ENCODE measurements around the gene SCNN1A. TPM values are rescaled to one million over a fixed set of nuclear protein-coding genes. Genes with fewer than 3 reads are reported as not detected.

SCNN1A gene
- total and polyA plus RNA-seq, 2 of the 13 experiments (the other 11 are each of a cell fraction or from before 2014, with no cell fraction given), result 1.5 to 14.6 TPM

DNA sequence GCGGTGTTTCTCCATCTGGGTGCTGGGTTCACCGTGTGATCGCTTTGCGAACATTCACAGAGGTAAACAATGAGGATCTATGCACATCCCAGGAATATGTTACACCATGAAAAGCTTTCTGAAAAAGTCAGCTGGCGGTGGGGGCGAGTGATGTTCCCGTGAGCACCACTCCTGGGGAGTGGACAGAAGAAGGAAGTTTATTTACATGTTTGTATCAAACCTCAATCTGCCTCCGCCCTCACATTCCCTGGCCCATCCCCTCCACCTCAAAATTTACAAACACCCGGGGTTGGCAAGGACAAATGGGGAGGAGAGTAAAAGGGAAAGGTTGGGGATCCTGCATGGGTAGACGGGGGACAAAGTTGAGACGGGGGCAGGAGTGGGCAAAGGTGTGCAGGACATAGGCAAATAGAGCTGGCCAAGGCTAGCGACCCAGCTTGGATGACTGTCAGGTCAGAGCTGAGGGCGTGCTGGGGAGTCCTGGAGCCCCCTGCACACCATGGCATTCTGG, 40.4 kb downstream of the SCNN1A start (continued):
- TF ChIP-seq, protein P1, sequence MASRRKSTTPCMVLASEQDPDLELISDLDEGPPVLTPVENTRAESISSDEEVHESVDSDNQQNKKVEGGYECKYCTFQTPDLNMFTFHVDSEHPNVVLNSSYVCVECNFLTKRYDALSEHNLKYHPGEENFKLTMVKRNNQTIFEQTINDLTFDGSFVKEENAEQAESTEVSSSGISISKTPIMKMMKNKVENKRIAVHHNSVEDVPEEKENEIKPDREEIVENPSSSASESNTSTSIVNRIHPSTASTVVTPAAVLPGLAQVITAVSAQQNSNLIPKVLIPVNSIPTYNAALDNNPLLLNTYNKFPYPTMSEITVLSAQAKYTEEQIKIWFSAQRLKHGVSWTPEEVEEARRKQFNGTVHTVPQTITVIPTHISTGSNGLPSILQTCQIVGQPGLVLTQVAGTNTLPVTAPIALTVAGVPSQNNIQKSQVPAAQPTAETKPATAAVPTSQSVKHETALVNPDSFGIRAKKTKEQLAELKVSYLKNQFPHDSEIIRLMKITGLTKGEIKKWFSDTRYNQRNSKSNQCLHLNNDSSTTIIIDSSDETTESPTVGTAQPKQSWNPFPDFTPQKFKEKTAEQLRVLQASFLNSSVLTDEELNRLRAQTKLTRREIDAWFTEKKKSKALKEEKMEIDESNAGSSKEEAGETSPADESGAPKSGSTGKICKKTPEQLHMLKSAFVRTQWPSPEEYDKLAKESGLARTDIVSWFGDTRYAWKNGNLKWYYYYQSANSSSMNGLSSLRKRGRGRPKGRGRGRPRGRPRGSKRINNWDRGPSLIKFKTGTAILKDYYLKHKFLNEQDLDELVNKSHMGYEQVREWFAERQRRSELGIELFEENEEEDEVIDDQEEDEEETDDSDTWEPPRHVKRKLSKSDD (CRISPR knock-in tag; IDR thresholded peaks at IDR 0.05; ENCODE audit: low read depth), result 0 out of 2 replicates have a peak, but pooled peaks have one; percentile 60
- TF ChIP-seq SPEN (CRISPR knock-in tag; IDR thresholded peaks at IDR 0.05; ENCODE audit: low read depth) (0 out of 2 replicates have a peak, but pooled peaks have one; percentile 11), KLF9 (CRISPR knock-in tag; IDR thresholded peaks at IDR 0.05; ENCODE audit: low read depth) (no peak), TAF15 (IDR thresholded peaks at IDR 0.05; ENCODE audit: low read depth, low read length, poor library complexity, severe bottlenecking) (no peak), ZFP36L1 (CRISPR knock-in tag; IDR thresholded peaks at IDR 0.05) (0 out of 2 replicates have a peak, but pooled peaks have one; percentile 43), ZNF558 (CRISPR knock-in tag; IDR thresholded peaks at IDR 0.05; ENCODE audit: borderline replicate concordance) (no peak), AGO2 (optimal IDR thresholded peaks at IDR 0.05; ENCODE audit: low read depth, low read length) (peak; percentile 8), ZNF792 (CRISPR knock-in tag; IDR thresholded peaks at IDR 0.05) (no peak), CCDC6 (CRISPR knock-in tag; IDR thresholded peaks at IDR 0.05) (peak; percentile 41; the same call in 1 of the 2 replicates), NFIB (CRISPR knock-in tag; IDR thresholded peaks at IDR 0.05; ENCODE audit: borderline replicate concordance) (no peak), FOSL2 (CRISPR knock-in tag; IDR thresholded peaks at IDR 0.05) (0 out of 2 replicates have a peak, but pooled peaks have one; percentile 4), ZSCAN30 (CRISPR knock-in tag; IDR thresholded peaks at IDR 0.05) (no peak), SAFB2 (CRISPR knock-in tag; IDR thresholded peaks at IDR 0.05; ENCODE audit: borderline replicate concordance, low read depth) (0 out of 2 replicates have a peak, but pooled peaks have one; percentile 29)
- TF ChIP-seq, protein P2, sequence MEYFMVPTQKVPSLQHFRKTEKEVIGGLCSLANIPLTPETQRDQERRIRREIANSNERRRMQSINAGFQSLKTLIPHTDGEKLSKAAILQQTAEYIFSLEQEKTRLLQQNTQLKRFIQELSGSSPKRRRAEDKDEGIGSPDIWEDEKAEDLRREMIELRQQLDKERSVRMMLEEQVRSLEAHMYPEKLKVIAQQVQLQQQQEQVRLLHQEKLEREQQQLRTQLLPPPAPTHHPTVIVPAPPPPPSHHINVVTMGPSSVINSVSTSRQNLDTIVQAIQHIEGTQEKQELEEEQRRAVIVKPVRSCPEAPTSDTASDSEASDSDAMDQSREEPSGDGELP (IDR thresholded peaks at IDR 0.05; ENCODE audit: borderline replicate concordance, low read depth), result peak; percentile 41; the same call in 1 of the 2 replicates
- TF ChIP-seq, protein P3, sequence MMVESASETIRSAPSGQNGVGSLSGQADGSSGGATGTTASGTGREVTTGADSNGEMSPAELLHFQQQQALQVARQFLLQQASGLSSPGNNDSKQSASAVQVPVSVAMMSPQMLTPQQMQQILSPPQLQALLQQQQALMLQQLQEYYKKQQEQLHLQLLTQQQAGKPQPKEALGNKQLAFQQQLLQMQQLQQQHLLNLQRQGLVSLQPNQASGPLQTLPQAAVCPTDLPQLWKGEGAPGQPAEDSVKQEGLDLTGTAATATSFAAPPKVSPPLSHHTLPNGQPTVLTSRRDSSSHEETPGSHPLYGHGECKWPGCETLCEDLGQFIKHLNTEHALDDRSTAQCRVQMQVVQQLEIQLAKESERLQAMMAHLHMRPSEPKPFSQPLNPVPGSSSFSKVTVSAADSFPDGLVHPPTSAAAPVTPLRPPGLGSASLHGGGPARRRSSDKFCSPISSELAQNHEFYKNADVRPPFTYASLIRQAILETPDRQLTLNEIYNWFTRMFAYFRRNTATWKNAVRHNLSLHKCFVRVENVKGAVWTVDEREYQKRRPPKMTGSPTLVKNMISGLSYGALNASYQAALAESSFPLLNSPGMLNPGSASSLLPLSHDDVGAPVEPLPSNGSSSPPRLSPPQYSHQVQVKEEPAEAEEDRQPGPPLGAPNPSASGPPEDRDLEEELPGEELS (CRISPR knock-in tag; IDR thresholded peaks at IDR 0.05), result peak; percentile 31; the same call in 1 of the 2 replicates
- TF ChIP-seq, protein P4, sequence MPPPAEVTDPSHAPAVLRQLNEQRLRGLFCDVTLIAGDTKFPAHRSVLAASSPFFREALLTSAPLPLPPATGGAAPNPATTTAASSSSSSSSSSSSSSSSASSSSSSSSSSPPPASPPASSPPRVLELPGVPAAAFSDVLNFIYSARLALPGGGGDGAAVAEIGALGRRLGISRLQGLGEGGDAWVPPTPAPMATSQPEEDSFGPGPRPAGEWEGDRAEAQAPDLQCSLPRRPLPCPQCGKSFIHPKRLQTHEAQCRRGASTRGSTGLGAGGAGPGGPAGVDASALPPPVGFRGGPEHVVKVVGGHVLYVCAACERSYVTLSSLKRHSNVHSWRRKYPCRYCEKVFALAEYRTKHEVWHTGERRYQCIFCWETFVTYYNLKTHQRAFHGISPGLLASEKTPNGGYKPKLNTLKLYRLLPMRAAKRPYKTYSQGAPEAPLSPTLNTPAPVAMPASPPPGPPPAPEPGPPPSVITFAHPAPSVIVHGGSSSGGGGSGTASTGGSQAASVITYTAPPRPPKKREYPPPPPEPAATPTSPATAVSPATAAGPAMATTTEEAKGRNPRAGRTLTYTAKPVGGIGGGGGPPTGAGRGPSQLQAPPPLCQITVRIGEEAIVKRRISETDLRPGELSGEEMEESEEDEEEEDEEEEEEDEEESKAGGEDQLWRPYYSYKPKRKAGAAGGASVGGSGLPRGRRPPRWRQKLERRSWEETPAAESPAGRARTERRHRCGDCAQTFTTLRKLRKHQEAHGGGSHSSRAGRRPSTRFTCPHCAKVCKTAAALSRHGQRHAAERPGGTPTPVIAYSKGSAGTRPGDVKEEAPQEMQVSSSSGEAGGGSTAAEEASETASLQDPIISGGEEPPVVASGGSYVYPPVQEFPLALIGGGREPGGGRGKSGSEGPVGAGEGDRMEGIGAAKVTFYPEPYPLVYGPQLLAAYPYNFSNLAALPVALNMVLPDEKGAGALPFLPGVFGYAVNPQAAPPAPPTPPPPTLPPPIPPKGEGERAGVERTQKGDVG (CRISPR knock-in tag; IDR thresholded peaks at IDR 0.05; ENCODE audit: borderline replicate concordance), result 0 out of 2 replicates have a peak, but pooled peaks have one; percentile 31
- TF ChIP-seq, protein P5, sequence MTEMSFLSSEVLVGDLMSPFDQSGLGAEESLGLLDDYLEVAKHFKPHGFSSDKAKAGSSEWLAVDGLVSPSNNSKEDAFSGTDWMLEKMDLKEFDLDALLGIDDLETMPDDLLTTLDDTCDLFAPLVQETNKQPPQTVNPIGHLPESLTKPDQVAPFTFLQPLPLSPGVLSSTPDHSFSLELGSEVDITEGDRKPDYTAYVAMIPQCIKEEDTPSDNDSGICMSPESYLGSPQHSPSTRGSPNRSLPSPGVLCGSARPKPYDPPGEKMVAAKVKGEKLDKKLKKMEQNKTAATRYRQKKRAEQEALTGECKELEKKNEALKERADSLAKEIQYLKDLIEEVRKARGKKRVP (CRISPR knock-in tag; IDR thresholded peaks at IDR 0.05), result peak in 1 of 2 experiments; percentile 78; a peak in 1 of 4 replicates

Measured in HepG2 (cell line).